NK-92 (cell line): ENCODE results near the gene NUP205.

Source experiments
- DNase-seq: peaks from one replicate; lab custom pipeline; 2025; ENCODE audit not compliant: unreplicated experiment; lab: John Stamatoyannopoulos, UW

The NUP205 gene

GRCh38 chr7:135538376-135538775 is 19.3 kb upstream of the NUP205 start:
- no peak for DNase-seq

- DNase-seq, result no peak
Measured at GRCh38 chr7:135539629-135540028, 18.1 kb upstream of the NUP205 start.

- DNase-seq, result no peak
Measured at GRCh38 chr7:135541029-135541428, 16.7 kb upstream of the NUP205 start.

GRCh38 chr7:135550196-135550595 is 7.5 kb upstream of the NUP205 start:
- no peak for DNase-seq

- no peak for DNase-seq
Measured at GRCh38 chr7:135552148-135552547, 5.6 kb upstream of the NUP205 start.

- DNase-seq, result no peak
Measured at GRCh38 chr7:135553346-135553745, 4.4 kb upstream of the NUP205 start.

GRCh38 chr7:135558337-135558767 is 635 bp downstream of the NUP205 start:
- DNase-seq, result no peak

- DNase-seq, result no peak
Measured at GRCh38 chr7:135558881-135559280, 1.2 kb downstream of the NUP205 start.

GRCh38 chr7:135560631-135561030 is 2.9 kb downstream of the NUP205 start:
- DNase-seq, result no peak

GRCh38 chr7:135562720-135563119 is 5.0 kb downstream of the NUP205 start:
- DNase-seq, result no peak

GRCh38 chr7:135571834-135572233 is 14.1 kb downstream of the NUP205 start:
- no peak for DNase-seq

GRCh38 chr7:135573541-135573940 is 15.8 kb downstream of the NUP205 start:
- no peak for DNase-seq

GRCh38 chr7:135575296-135575695 is 17.6 kb downstream of the NUP205 start:
- DNase-seq, result no peak

GRCh38 chr7:135578569-135578968 is 20.9 kb downstream of the NUP205 start:
- no peak for DNase-seq

GRCh38 chr7:135584362-135585353 is 26.9 kb downstream of the NUP205 start:
- no peak for DNase-seq

GRCh38 chr7:135597181-135597925 is 39.6 kb downstream of the NUP205 start:
- DNase-seq, result no peak

GRCh38 chr7:135597926-135598305 is 40.2 kb downstream of the NUP205 start:
- no peak for DNase-seq

GRCh38 chr7:135599471-135599870 is 41.8 kb downstream of the NUP205 start:
- DNase-seq, result no peak

GRCh38 chr7:135600226-135600625 is 42.5 kb downstream of the NUP205 start:
- DNase-seq, result no peak

GRCh38 chr7:135601182-135601581 is 43.5 kb downstream of the NUP205 start:
- DNase-seq, result no peak

GRCh38 chr7:135602304-135602703 is 44.6 kb downstream of the NUP205 start:
- DNase-seq, result no peak

GRCh38 chr7:135616136-135616535 is 58.4 kb downstream of the NUP205 start:
- DNase-seq, result no peak
